T47D (cell line): Measurements from ENCODE around the gene FAM90A1.
"Not testable (repeated sequence)": the region's sequence is repeated elsewhere in the genome, so short reads cannot be mapped to it uniquely, and the experiment has no call there.

Source experiments
- DNase-seq, 2 experiments: peaks; one replicate each; pipeline versions ENCODE4 v3.0.0 to v3.0.0-alpha.2; 2011 to 2012; ENCODE audit warnings: low read depth in 1 of 2, low spot score in 1 of 2
- in situ Hi-C: cut with HindIII; loops from 2 replicates; pipeline ENCODE4 v1.10.0; 2016; ENCODE audit warnings: low sequenced_read_pairs, low pct_unique_long_range_greater_than_20kb

Gene FAM90A1

GRCh38 chr12:8226992-8227731, at the start of gene FAM90A1:
FAM90A1 (minus strand) TSS chr12:8227618; CDS start chr12:8224832, 2,786 bp downstream.
- DNase-seq, in situ Hi-C loops: not testable (repeated sequence)

DNA sequence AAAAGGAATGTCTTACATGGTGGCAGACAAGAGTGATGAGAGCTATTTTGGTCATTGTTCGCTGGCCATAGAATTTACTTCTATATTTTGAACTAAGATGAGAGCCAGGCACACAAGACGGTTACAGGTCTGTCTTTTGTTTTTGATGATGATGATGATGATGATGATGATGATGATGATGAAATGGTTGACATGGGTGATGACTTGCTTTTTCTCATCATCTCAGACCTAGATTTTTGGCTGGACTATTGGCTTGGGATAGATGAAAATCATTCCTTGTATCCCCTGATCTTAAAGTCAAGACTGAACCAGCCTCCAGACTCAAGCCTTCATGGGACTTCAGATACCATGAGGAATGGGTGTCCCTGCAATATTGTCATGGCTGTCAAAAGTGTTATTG, 49.0 kb upstream of the FAM90A1 start:
- DNase-seq, in situ Hi-C loops: not testable (repeated sequence)

DNA sequence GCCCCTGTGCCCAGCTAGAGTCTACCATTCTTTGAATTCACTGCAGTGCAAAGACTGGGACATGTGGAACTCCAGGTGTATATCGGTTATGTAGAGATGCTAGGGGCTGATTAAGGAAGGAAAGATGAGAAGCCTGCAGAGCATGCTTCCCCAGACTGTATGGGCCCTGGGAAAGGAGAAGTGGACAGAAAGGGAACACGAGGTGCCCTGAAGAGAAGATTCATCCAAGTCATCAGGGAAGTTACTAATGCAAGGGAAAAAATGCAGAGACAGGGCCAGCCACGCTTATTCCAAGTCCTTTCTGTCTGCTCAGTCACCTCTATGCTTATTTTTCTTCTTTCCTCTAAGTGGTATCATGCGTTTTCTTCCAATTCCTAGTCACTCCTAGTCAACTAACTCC, 39.3 kb upstream of the FAM90A1 start:
- in situ Hi-C loops, DNase-seq: not testable (repeated sequence)

DNA sequence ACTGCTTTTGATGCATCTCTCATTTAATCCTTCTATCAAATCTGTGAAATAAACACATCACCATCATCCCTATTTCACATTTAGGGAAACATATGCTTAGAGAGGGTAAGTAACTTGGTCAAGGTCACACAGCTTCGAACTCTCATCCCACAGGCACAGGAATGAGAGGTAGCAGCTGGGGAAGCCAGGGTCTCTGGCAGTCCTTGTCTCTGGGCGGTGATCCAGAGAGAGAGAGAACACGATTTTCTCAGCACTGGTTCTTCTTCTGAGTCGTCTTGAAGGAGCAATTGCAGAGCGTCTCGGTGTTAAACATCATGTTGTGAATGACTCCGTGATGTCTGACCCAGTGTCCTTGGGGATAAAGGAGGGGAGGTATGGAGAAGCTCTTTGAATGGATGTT, 36.8 kb upstream of the FAM90A1 start:
- DNase-seq, in situ Hi-C loops: not testable (repeated sequence)

DNA sequence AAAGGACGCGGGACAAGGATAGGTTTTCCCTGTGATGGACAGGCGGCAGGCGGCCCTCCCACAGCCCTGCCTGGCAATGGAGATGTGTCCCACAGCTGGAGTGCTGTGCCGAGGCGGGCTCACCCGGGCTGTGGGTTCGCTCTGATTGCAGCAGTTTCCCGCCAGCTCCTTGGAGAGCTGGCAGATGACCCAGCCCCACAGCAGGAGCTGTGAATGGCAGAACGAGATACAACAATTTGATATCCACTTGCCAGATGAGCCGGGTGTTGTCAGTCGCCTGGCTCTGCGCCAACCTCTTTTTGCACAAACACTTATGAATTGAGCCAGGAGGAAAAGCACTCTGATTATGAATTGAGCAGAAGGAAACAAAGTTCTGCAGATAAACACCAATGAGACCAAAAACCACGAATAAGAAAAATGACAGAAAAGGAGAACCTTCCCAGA, 33.7 kb upstream of the FAM90A1 start:
- in situ Hi-C loops, DNase-seq: not testable (repeated sequence)

GRCh38 chr12:8256356-8256755, 28.9 kb upstream of the FAM90A1 start:
- DNase-seq, in situ Hi-C loops: not testable (repeated sequence)

DNA sequence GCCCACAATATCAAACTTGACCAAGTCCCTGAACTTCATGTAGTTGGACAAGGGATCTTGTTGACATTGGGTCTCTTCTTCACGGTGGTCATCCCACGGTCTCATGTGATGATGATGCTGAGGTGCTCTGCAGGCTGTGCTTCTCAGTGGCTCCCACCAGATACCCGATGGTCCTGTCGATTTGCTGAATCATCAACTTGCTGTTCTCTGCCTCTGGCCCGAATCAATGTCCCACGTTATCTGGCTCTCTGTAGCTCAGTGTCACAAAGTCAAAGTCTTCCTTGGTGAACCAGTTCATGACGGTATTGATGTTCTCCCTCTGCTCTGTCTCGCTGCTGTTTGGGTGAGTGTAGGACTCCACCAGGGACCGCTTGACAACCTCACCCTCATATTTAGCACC, 27.3 kb upstream of the FAM90A1 start:
- in situ Hi-C loops, DNase-seq: not testable (repeated sequence)

DNA sequence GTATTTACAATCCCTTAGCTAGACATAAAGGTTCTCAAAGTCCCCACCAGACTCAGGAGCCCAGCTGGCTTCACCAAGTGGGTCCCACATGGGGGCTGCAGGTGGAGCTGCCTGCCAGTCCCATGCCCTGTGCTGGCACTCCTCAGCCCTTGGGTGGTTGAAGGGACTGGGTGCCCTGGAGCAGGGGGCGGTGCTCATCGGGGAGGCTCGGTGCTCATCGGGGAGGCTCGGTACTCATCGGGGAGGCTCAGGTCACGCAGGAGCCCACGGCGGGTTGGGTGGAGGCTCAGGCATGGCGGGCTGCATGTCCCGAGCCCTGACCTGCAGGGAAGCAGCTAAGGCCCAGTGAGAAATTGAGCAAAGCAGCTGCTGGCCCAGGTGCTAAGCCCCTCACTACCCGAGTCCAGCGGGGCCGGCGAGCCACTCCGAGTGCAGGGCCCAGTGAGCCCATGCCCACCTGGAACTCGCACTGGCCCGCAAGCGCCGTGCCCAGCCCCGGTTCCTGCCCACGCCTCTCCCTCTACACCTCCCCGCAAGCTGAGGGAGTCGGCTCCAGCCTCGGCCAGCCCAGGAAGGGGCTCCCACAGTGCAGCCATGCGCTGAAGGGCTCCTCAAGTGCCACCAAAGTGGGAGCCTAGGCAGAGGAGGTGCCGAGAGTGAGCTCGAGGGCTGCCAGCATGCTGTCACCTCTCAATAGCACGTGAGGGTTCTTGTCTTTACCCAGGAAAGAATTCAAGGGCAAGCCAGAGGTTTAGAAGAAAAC, 24.8 kb upstream of the FAM90A1 start:
- in situ Hi-C loops, DNase-seq: not testable (repeated sequence)

- in situ Hi-C loops = not testable (repeated sequence)
Observed at GRCh38 chr12:8251616-8252015, 24.2 kb upstream of the FAM90A1 start.

DNA sequence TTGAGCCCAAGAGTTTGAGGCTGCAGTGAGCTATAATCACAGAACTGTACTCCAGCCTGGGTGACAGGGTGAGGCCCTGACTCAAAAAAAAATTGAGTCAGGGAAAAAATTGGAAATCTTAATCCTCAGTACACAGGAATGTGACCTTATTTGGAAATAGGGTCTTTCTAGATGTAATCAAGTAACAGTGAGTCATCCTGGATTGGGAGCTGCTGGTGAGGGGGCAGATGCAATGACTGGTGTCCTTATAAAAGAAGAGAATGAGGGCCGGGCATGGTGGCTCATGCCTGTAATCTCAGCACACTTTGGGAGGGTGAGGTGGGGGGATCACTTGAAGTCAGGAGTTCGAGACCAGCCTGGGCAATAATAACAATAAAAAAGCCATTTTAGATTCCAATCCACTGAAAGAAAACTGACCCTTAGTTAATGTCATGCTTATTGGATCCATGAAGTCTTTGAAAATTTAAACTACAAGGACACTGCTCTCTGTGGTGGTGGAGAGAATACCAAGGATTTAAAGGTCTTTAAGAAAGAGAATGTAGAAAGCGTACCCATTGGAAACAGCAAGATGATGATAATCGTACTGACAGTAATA, 19.6 kb upstream of the FAM90A1 start:
- DNase-seq, in situ Hi-C loops: not testable (repeated sequence)

More at GRCh38 chr12:8251616-8252015, 24.2 kb upstream of the FAM90A1 start:
- DNase-seq = not testable (repeated sequence)

DNA sequence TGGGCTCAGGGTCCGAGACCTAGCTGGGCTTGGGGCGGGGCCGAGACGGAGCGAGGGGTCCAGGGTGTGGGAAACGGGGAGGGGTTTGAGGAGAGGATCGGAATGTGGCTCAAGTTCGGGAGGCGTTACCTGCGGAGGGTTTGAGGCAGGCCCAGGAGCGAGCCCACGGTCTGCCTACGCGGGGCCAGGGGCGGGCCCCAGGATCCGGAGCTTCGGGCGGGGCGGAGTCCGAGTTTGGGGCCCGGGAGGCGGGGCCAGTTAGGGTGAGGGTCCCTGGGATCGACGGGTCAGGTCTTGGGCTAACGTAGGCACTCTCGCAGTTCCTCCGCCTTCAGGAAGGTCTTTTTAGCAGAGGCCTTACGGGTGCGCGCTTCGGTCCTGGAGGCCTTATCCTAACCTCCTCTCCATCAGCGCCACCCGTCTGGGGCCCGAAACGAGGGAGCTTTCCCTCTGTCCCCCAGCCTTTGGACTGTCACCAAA, 16.3 kb upstream of the FAM90A1 start:
- in situ Hi-C loops = not testable (repeated sequence)
- peak in 1 of 2 experiments; percentile 0 for DNase-seq

- DNase-seq = peak; percentile 17 to 92
- in situ Hi-C loops = not testable (repeated sequence)
Observed at GRCh38 chr12:8242880-8243681, 15.7 kb upstream of the FAM90A1 start.

DNA sequence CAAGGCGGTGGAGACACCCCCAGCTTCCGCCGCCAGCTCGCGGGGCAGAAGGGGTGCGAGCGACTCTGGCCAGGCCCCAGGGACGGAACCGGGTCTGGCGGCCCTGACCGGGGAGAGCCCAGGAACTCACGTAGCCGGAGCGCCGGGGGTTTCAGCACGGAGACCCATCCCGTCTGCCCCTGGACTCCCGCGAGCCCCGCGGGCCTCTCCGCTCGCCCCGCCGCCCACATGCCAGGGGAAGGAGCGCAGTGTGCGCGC, 15.1 kb upstream of the FAM90A1 start:
- DNase-seq, in situ Hi-C loops: not testable (repeated sequence)

DNA sequence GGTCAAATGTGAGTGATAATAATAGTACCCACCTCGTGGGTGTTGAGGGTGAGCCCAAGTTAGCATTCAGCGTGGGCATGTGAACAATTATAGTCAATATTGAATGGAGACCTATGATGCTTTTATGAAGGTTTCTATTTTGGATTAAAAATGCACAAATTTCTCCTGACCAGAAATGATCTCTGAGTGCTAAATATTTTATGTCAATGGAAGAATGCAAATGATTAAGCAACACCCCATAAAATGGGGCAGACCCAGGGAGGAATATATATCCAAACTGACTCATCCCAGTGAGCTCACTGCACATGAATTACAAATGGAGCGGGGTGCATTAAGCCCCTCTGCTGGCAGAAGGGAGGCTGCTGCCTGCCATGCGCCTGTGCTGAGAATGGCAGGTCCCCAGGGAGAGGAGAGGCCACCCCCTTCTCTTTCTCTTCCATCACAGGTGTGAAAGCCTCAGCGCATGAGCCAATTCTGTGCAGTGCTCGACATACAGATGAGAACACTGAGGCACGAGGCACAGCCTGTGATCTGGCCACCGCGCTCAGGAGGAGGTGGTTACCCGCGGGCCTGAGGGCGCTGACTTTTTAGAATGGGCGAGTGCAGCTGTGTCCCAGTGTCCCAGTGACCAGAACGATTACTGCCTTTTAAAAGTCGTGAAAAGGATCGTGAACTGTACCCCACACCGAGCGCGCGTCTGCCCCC, 14.7 kb upstream of the FAM90A1 start:
- DNase-seq, in situ Hi-C loops: not testable (repeated sequence)

DNA sequence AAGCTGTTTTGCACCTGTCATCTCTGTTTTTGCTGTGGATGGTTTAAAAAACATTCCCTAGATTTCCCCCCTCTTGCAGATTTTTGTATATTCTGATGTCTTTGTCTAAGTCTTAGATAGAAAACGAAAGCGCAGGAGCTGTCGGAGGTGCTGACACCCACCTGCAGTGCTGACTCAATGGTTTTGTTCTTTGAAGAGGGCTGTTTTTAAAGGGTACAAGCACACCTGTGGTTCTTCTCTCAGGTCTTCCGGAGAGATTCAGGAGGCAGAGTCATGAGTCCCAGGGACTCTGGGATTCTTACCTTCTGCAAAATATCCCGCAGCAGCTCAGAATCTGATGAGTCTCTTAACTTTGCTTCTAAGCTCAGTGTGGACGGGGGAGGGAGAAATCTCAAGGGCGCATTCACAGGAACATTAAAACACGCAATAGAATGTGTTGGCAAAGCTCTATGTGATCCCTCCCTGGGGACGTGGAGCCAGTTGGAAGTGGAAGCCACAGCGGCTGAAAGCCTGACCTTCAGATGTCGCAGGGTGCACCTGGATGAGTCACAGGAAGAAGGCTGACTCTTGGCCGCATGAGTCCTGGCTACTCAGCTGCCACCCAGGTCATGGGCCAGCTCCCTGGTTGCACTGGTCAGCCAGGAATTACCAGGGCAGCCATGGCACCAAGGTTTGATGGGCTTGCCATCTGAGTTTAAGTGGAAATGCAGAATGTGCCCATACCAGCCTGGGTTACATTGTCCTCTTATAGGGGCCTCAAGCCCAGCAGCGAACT, 13.1 kb upstream of the FAM90A1 start:
- DNase-seq, in situ Hi-C loops: not testable (repeated sequence)

- DNase-seq, in situ Hi-C loops: not testable (repeated sequence)
Observed at GRCh38 chr12:8237031-8237430, 9.6 kb upstream of the FAM90A1 start.
